Aorta (tissue), 5 donors: ENCODE results near the gene CD44. TPM values are rescaled to one million over a fixed set of nuclear protein-coding genes. Genes with fewer than 3 reads are reported as not detected.

Experiments
- ATAC-seq: fragments of 200-7000 bp; cut with Tn5 transposase; one replicate; pipeline ENCODE4 v1.9.1; 2022; ENCODE audit warnings: moderate library complexity; ENCODE audit not compliant: low FRiP score
- DNase-seq, 2 donors: peaks; one replicate each; pipeline ENCODE4 v3.0.0-alpha.2; 2020
- H3K27ac ChIP-seq, 2 donors: one replicate each; pipeline ENCODE4 v1.5.1; 2013; ENCODE audit warnings: low read length in 2 of 2, mild to moderate bottlenecking in 2 of 2, moderate library complexity in 2 of 2, control low read depth in 1 of 2, inconsistent platforms in 1 of 2, low read depth in 1 of 2
- H3K27me3 ChIP-seq, 2 donors: one replicate each; pipeline ENCODE4 v1.6.1; 2013; ENCODE audit warnings: control low read depth in 1 of 2, low read length in 1 of 2, mild to moderate bottlenecking in 1 of 2, moderate library complexity in 1 of 2; ENCODE audit not compliant: insufficient read depth in 2 of 2, control insufficient read depth in 1 of 2
- H3K36me3 ChIP-seq, 2 donors: one replicate each; pipeline ENCODE4 v1.6.1; 2013; ENCODE audit warnings: control low read depth in 1 of 2, low read length in 1 of 2, mild to moderate bottlenecking in 1 of 2; ENCODE audit not compliant: insufficient read depth in 2 of 2, control insufficient read depth in 1 of 2
- H3K4me1 ChIP-seq, 2 donors: one replicate each; pipeline ENCODE4 v1.6.1; 2013; ENCODE audit warnings: low read length in 2 of 2, control low read depth in 1 of 2, mild to moderate bottlenecking in 1 of 2, moderate library complexity in 1 of 2; ENCODE audit not compliant: insufficient read depth in 2 of 2, control insufficient read depth in 1 of 2
- H3K4me3 ChIP-seq, 2 donors: one replicate each; pipeline ENCODE4 v1.5.1; 2013; ENCODE audit warnings: low read length in 2 of 2, control low read depth in 1 of 2, mild to moderate bottlenecking in 1 of 2
- H3K9me3 ChIP-seq: one replicate; pipeline ENCODE4 v1.6.1; 2013; ENCODE audit warnings: mild to moderate bottlenecking, low read length; ENCODE audit not compliant: control insufficient read depth
- WGBS, 2 donors: extraction: QIAGEN DNeasy Blood & Tissue Kit; methylation state at CpG; one replicate each; pipeline ENCODE4 v1.1.7; 2013; 5-methylcytosine and 5-hydroxymethylcytosine counted together
- intact Hi-C, 2 donors: fragments of 100-400 bp; cut with DNase I; formaldehyde crosslinking; loops; one replicate each; pipeline versions ENCODE4 v1.14.2 to v1.15.0; 2022
- polyA plus RNA-seq, 2 donors: library from polyadenylated mRNA; stranded (reverse); fragments of 200-250 nt; gene quantifications; one replicate each; pipeline ENCODE4 v1.2.3, GENCODE V29; 2013
- total RNA-seq, 2 donors: library from RNA; stranded (reverse); fragmentation: NEBNext Ultra II Directional; extraction: Animal tissue kit (Norgen Biotek cat#: 25700); gene quantifications; one replicate each; pipeline ENCODE4 v1.2.1, GENCODE V29; 2021
- donor health status: healthy with polysubstance abuse.
- donor health status: Bipolar disorder and iron deficiency.
- donor health status: DM: no; HTN: no; CAD: no.
- donor health status: DM: no; HTN: no; CAD: no.
- donor health status: DM: yes; HTN: yes; CAD: no.

The CD44 gene
- total and polyA plus RNA-seq, 4 donors: 70.0 to 462 (median 217) TPM

DNA sequence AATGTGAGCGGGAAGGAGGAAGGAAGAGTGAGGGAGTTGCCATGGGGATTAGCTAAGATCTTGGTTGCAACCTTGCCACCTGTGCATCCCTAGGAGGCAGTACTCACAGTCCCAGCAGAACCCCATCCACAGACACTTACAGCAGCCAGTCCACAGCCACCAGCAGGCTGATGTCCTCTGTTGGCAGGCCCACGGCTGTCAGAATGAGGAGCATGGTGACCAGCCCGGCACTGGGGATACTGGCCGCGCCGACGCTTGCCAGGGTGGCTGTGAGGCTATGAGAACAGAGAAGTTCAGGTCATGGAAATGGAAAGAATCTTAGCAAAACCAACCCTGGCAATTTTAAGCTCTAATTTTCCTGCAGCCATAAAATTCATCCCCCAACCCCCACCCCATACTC, 141.8 kb downstream of the CD44 start:
- DNase-seq (no peak), ATAC-seq (peak; percentile 5)
- H3K9me3 ChIP-seq: no peaks in the 10 kb centered on the region
- no peaks in the 10 kb centered on the region for H3K36me3 ChIP-seq
- no peaks in the 10 kb centered on the region for H3K27me3 ChIP-seq
- no peak overlapping the region for H3K4me3 ChIP-seq
- WGBS, 2 donors: 64 to 76% methylated on average over 7 of the region's 7 CpGs
- H3K27ac ChIP-seq: peak overlapping the region; percentile 5 to 39
- peaks cover 2 to 8% of the 10 kb centered on the region in 2 donors for H3K4me1 ChIP-seq
- intact Hi-C loops: loop anchor here in 1 of 2 donors (10.0 kb wide), 1 partner anchor 84 kb away; no protein-coding TSS in a partner anchor

- DNase-seq: no peak
- 8 to 9% methylated on average over 5 of the region's 5 CpGs for WGBS, 2 donors
- no peaks in the 10 kb centered on the region for H3K36me3 ChIP-seq
- H3K27ac ChIP-seq: peak overlapping the region; percentile 6 to 83
- no peaks in the 10 kb centered on the region for H3K9me3 ChIP-seq
- ATAC-seq: peak; percentile 79
- peaks cover 2 to 5% of the 10 kb centered on the region in 2 donors for H3K4me1 ChIP-seq
- no peaks in the 10 kb centered on the region for H3K27me3 ChIP-seq
- no peak overlapping the region for H3K4me3 ChIP-seq
- intact Hi-C loops: loop anchor here in 1 of 2 donors (10.0 kb wide), 1 partner anchor 84 kb away; no protein-coding TSS in a partner anchor
Measured at GRCh38 chr11:35281169-35281688, 142.3 kb downstream of the CD44 start.

Other genes starting within 250 kb of the CD44 start
- gene APIP, start 222.8 kb upstream of the CD44 start, total RNA-seq: 10 to 100 TPM; 25.0 to 26.0 TPM
- 10 to 100 TPM; 20.0 to 25.3 TPM for gene APIP, start 222.8 kb upstream of the CD44 start, polyA plus RNA-seq
- gene PDHX, start 222.6 kb upstream of the CD44 start, total RNA-seq: 10 to 100 TPM; 30.5 to 38.2 TPM
- gene PDHX, start 222.6 kb upstream of the CD44 start, polyA plus RNA-seq: 10 to 100 TPM; 10.7 to 15.3 TPM